MCF 10A (cell line): ENCODE data around the gene APBA2. TPM values are rescaled to one million over a fixed set of nuclear protein-coding genes. Genes with fewer than 3 reads are reported as not detected.
"Not testable (repeated sequence)": the region's sequence is repeated elsewhere in the genome, so short reads cannot be mapped to it uniquely, and the experiment has no call there.

Experiments used
- BruUV-seq: library from RNA; stranded (reverse); fragments of 400-500 nt; replicated peaks from 2 replicates; lab custom pipeline; 2021; lab: Mats Ljungman, UMichigan
- CTCF ChIA-PET: fragments of 300-600 bp; sonication (Branson Sonifier 250); formaldehyde crosslinking; extraction: SDS; loops from one replicate; lab custom pipeline; 2021; ENCODE audit warnings: antibody characterized with exemption, inconsistent platforms; lab: Yijun Ruan, JAX
- POLR2A ChIA-PET: fragments of 300-600, 350-650 bp; sonication (Branson Sonifier 250); formaldehyde crosslinking; extraction: SDS; loops from one replicate; lab custom pipeline; 2020; ENCODE audit warnings: antibody characterized with exemption, inconsistent platforms; lab: Yijun Ruan, JAX
- DNase-seq: peaks from one replicate; pipeline ENCODE4 v3.0.0-alpha.2; 2018; ENCODE audit not compliant: unreplicated experiment
- H3K27ac Mint-ChIP-seq: one replicate; pipeline ENCODE4 v1.8.0; 2022; ENCODE audit warnings: mild to moderate bottlenecking, low read depth, mixed read lengths; ENCODE audit not compliant: unreplicated experiment
- H3K27me3 Mint-ChIP-seq: one replicate; pipeline ENCODE4 v1.8.0; 2022; ENCODE audit warnings: mixed read lengths; ENCODE audit not compliant: insufficient read depth, unreplicated experiment
- H3K36me3 Mint-ChIP-seq: one replicate; pipeline ENCODE4 v1.8.0; 2022; ENCODE audit warnings: mild to moderate bottlenecking, moderate library complexity, mixed read lengths; ENCODE audit not compliant: insufficient read depth, unreplicated experiment
- H3K4me1 Mint-ChIP-seq: one replicate; pipeline ENCODE4 v1.8.0; 2022; ENCODE audit warnings: mixed read lengths; ENCODE audit not compliant: insufficient read depth, unreplicated experiment
- H3K4me3 Mint-ChIP-seq: one replicate; pipeline ENCODE4 v1.8.0; 2022; ENCODE audit warnings: mild to moderate bottlenecking, moderate library complexity, mixed read lengths; ENCODE audit not compliant: unreplicated experiment
- H3K9me3 Mint-ChIP-seq: one replicate; pipeline ENCODE4 v1.8.0; 2022; ENCODE audit warnings: mixed read lengths; ENCODE audit not compliant: unreplicated experiment
- CTCF ChIP-seq: fragments of 200-600 bp; IDR thresholded peaks from one replicate; pipeline ENCODE4 v1.8.0; 2022; ENCODE audit warnings: antibody characterized with exemption, mild to moderate bottlenecking; ENCODE audit not compliant: unreplicated experiment
- intact Hi-C: fragments of 100-400 bp; cut with micrococcal nuclease; formaldehyde crosslinking; loops from 2 replicates; pipeline ENCODE4 v1.14.1; 2022
- total RNA-seq: library from RNA; stranded (reverse); gene quantifications from 2 replicates; pipeline ENCODE4 v1.2.3, GENCODE V29; 2022

Gene APBA2
- total RNA-seq, 1 experiment from 2014 or later = not detected

DNA sequence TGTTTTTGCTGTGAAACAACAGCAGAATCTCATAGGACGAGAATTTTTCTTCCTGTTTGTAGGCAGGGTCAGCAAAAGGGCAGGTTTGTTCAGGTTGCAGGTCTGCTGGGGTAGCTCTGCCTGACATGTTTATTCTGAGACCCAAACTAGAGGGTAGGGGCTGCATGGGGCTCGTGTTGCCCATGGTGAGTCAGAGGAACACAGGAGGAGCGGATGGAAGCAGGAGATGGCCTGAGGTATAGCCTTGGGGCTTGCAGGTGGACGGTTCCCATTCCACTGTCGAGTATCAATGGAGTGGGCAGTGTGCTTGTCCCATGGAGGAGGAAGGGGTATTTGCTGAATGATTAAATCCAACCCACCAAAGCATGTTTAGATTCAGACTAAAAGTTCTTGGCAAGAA, 138.9 kb downstream of the APBA2 start:
- intact Hi-C loops = no loop called here
- DNase-seq = no peak
- Mint-ChIP-seq H3K4me1 (no peaks in the 10 kb centered on the region), H3K9me3 (no peaks in the 10 kb centered on the region), H3K4me3 (no peak overlapping the region), H3K36me3 (no peaks in the 10 kb centered on the region), H3K27me3 (no peaks in the 10 kb centered on the region), H3K27ac (no peak overlapping the region)
- BruUV-seq = no TSS peak
- CTCF ChIA-PET = no interaction called here
- POLR2A ChIA-PET = no interaction called here
- TF ChIP-seq CTCF = no peak

GRCh38 chr15:29025411-29025810, 139.6 kb downstream of the APBA2 start:
- DNase-seq, H3K36me3 Mint-ChIP-seq, BruUV-seq, H3K9me3 Mint-ChIP-seq, intact Hi-C loops, H3K4me1 Mint-ChIP-seq, H3K27ac Mint-ChIP-seq, POLR2A ChIA-PET, H3K27me3 Mint-ChIP-seq, H3K4me3 Mint-ChIP-seq, CTCF ChIA-PET: not testable (repeated sequence)

DNA sequence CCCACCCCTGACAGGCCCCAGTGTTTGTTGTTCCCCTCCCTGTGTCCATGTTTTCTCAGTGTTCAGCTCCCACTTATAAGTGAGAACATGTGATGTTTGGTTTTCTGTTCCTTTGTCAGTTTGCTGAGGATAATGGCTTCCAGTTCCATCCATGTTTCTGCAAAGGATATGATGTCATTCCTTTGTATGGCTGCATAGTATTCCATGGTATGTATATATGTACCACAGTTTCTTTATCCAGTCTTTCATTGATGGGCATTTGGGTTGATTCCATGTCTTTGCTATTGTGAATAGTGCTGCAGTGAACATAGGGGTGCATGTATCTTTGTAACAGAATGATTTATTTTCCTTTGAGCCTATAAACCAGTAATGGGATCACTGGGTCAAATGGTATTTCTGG, 142.4 kb downstream of the APBA2 start:
- POLR2A ChIA-PET, H3K4me3 Mint-ChIP-seq: not testable (repeated sequence)

DNA sequence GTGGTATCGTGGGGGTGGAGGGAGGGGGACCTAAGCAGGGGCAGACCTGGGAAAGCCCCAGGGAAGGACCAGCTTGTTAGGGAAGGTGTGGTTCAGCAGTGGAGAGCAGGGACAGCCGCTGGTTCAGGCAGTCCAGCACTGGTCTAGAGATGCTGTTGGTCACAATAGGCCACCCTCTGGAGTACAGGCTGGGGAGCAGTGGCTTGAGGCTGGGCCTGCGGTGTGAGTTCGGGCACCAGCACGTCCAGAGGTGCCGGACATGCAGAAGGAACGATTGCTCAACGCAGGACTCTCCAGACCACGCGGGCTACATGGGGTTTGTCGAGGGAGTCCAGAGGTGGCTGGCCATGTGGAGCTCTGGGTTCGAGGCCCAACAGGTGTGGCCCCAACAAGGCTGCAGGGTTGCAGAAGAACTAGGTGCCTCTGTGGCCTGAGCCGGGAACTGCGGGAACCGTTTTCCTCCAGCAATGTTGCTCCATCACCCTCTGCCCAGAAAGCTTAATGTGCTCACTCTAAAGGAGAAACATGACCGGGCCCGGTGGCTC, 143.9 kb downstream of the APBA2 start:
- ChIA-PET POLR2A (no interaction called here), CTCF (no interaction called here)
- intact Hi-C loops = no loop called here
- H3K4me3 Mint-ChIP-seq = no peak overlapping the region
- no peak for TF ChIP-seq CTCF
- H3K27me3 Mint-ChIP-seq = no peaks in the 10 kb centered on the region
- H3K27ac Mint-ChIP-seq = no peak overlapping the region
- peaks cover 14% of the 10 kb centered on the region for H3K9me3 Mint-ChIP-seq
- no TSS peak for BruUV-seq
- DNase-seq = no peak
- no peaks in the 10 kb centered on the region for H3K4me1 Mint-ChIP-seq
- no peaks in the 10 kb centered on the region for H3K36me3 Mint-ChIP-seq

More for the DNA sequence above, 142.4 kb downstream of the APBA2 start:
- H3K27ac Mint-ChIP-seq, DNase-seq, H3K27me3 Mint-ChIP-seq, intact Hi-C loops, H3K36me3 Mint-ChIP-seq, BruUV-seq, H3K4me1 Mint-ChIP-seq, CTCF ChIA-PET: not testable (repeated sequence)
- H3K9me3 Mint-ChIP-seq = peaks cover 14% of the 10 kb centered on the region

DNA sequence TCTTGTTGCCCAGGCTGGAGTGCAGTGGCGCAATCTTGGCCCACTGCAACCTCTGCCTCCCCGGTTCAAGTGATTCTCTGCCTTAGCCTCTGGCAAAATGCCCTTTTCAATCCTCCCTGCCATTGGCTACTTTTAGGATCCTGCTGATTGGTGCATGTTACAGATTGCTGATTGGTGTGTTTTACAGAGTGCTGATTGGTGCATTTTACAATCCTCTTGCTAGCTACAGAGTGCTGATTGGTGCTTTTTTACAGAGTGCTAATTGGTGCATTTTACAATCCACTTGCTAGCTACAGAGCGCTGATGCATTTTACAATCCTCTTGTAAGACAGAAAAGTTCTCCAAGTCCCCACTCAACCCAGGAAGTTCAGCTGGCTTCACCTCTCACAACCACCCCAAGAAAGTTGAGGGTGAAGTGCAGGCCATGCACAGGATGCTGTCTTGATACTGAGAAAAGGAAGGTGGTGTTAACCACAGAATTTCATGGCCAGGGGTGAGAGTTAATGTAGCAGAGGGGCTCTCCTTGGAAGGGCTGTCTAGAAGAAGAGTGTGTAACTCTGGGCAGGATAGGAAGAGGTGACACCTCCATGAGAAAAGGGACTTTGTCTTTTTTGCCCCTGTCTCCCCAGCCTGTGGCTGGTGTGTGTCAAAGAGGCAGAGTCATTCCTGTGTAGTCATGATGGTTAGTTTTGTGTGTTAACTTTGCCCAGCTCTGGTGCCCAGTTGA, 145.9 kb downstream of the APBA2 start:
- no peak overlapping the region for H3K4me3 Mint-ChIP-seq
- no peak for TF ChIP-seq CTCF
- H3K4me1 Mint-ChIP-seq = no peaks in the 10 kb centered on the region
- no peaks in the 10 kb centered on the region for H3K36me3 Mint-ChIP-seq
- ChIA-PET POLR2A (no interaction called here), CTCF (no interaction called here)
- H3K27ac Mint-ChIP-seq = no peak overlapping the region
- no peaks in the 10 kb centered on the region for H3K27me3 Mint-ChIP-seq
- H3K9me3 Mint-ChIP-seq = peaks cover 14% of the 10 kb centered on the region
- BruUV-seq = no TSS peak
- DNase-seq = no peak
- intact Hi-C loops = no loop called here
